ENCODE measurements around the gene EIPR1. TPM values are rescaled to one million over a fixed set of nuclear protein-coding genes. Genes with fewer than 3 reads are reported as not detected.
"Not testable (repeated sequence)": the region's sequence is repeated elsewhere in the genome, so short reads cannot be mapped to it uniquely, and the experiment has no call there.

Gene EIPR1
- total and polyA plus RNA-seq, 8 donors: 4.3 to 12.5 (median 6.4) TPM

DNA sequence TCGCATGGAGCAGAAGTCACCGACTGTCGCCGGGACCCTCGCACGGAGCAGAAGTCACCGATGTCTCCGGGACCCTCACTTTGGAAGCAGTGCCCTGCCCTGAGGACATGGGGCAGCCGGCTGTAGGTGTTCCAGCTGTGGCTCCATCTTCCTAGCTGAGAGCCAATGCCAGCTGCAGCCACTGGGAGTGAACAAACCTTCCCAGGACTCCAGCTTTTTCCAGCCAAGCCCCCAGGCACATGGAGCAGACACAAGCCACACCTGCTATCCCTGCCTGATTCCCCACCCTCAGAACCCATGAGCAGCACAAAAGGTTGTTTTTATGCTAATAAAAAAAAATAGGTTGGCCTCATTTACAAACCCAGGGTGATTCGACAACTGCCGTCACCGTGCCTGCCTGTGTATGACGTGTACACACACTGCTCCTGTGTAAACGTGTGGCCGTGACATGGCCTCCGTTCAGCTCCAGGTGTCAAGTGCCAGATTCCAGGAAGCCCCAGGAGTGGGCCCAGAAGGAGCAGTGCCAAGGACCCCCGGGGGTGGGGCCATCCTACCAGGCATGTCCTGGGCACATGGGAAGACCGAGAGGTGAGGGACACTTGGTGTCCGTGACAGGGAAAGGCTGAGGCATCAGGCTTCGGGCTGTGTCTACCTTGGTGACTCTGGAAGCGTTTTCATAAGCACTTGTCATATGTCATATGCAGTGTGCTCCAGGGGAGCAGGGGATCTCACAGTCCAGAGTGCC, 91.5 kb downstream of the EIPR1 start:
- no peaks in the 10 kb centered on the region for H3K36me3 ChIP-seq
- H3K4me3 ChIP-seq: no peak overlapping the region
- intact Hi-C loops (cut with DNase I): no loop called here
- TF ChIP-seq, protein P1, sequence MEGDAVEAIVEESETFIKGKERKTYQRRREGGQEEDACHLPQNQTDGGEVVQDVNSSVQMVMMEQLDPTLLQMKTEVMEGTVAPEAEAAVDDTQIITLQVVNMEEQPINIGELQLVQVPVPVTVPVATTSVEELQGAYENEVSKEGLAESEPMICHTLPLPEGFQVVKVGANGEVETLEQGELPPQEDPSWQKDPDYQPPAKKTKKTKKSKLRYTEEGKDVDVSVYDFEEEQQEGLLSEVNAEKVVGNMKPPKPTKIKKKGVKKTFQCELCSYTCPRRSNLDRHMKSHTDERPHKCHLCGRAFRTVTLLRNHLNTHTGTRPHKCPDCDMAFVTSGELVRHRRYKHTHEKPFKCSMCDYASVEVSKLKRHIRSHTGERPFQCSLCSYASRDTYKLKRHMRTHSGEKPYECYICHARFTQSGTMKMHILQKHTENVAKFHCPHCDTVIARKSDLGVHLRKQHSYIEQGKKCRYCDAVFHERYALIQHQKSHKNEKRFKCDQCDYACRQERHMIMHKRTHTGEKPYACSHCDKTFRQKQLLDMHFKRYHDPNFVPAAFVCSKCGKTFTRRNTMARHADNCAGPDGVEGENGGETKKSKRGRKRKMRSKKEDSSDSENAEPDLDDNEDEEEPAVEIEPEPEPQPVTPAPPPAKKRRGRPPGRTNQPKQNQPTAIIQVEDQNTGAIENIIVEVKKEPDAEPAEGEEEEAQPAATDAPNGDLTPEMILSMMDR (IDR thresholded peaks at IDR 0.05): no peak
- H3K27ac ChIP-seq: no peak overlapping the region
- ATAC-seq: no peak
- DNase-seq: no peak
- no peak for FAIRE-seq
- no peaks in the 10 kb centered on the region for H3K4me1 ChIP-seq
- no peaks in the 10 kb centered on the region for H3K27me3 ChIP-seq
- WGBS, 2 donors: 83 to 86% methylated on average over 21 of the region's 21 CpGs
- H3K9me3 ChIP-seq: no peaks in the 10 kb centered on the region

DNA sequence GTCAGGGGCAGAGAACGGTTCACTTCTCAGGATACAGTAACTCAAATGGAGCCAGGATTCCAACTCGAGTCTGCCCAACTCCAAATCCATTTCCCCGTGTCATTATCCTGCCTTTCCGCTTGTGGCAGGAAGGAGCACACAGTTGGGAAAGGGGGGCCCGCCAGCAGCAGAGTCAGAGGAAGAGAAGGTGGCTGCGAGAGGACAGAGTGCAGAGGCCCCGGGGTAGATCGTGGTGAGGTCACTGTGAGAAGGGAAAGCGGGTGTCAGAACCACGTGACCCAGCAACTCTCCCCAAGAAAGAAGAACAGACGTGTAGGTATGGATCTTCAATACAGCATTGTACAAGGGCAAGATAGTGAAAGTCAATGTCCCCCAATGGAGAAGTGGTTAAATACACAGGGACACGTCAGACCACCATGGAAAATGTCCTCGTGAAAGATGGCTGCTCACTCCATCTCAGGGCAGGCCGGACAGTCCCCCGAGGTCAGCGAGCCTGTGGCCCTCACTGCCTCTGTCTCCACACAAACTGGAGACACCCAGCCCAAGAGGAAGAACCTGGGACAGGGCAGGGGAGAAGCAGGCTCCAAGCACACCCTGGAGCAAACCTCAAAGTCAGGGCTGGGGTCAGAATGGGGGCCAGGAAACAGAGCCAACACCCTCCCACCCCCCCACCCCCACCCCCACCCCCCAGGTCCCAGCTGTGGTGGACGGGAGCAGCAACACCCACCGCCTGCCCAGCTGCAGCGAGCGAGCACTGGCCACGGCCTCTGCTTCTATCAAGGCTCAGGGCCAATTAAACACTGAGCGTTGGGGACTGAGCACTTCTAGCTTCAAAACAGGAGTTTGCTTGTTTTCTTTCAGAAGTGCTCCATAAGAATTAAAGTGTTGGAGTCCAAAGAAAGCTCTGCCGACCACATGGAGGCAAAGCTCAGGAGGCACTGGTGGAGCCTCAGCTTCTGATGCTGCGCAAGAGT, 92.7 kb downstream of the EIPR1 start:
- DNase-seq (no peak), FAIRE-seq (no peak), ATAC-seq (no peak)
- Histone ChIP-seq H3K4me3 (no peak overlapping the region), H3K27ac (no peak overlapping the region), H3K4me1 (no peaks in the 10 kb centered on the region), H3K36me3 (no peaks in the 10 kb centered on the region), H3K9me3 (no peaks in the 10 kb centered on the region), H3K27me3 (no peaks in the 10 kb centered on the region)
- 88 to 92% methylated on average over 24 of the region's 24 CpGs for WGBS, 2 donors
- intact Hi-C loops (cut with DNase I): no loop called here
- TF ChIP-seq, protein P1 (IDR thresholded peaks at IDR 0.05): no peak

DNA sequence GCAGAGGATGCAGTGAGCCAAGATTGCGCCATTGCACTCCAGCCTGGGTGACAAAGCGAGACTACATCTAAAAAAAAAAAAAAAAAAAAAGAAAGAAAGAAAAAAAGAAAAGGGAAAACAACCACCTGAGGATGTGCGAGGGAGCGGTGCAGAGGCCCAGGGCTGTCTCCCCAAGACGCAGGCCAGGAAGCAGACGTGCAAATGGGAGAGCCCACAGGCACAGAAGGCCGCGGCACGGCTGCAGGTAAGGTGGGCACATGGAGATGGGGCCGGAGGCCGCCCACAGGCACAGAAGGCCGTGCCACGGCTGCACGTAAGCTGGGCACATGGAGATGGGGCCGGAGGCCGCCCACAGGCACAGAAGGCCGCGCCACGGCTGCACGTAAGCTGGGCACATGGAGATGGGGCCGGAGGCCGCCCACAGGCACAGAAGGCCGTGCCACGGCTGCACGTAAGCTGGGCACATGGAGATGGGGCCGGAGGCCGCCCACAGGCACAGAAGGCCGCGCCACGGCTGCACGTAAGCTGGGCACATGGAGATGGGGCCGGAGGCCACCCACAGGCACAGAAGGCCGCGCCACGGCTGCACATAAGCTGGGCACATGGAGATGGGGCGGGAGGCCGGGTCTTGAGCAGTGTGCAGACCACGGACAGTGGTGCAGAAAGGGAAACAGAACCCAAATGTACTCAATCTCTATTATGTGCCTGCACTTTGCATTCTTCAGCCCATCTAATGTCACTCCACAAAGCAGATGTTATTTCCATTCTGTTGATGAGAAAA, 93.6 kb downstream of the EIPR1 start:
- FAIRE-seq; ATAC-seq; intact Hi-C loops (cut with DNase I); H3K27ac ChIP-seq; H3K9me3 ChIP-seq; H3K36me3 ChIP-seq; H3K4me1 ChIP-seq; DNase-seq; H3K4me3 ChIP-seq; H3K27me3 ChIP-seq: not testable (repeated sequence)
- WGBS, 2 donors: 97 to 98% methylated on average over 20 to 35 of the region's 38 CpGs

DNA sequence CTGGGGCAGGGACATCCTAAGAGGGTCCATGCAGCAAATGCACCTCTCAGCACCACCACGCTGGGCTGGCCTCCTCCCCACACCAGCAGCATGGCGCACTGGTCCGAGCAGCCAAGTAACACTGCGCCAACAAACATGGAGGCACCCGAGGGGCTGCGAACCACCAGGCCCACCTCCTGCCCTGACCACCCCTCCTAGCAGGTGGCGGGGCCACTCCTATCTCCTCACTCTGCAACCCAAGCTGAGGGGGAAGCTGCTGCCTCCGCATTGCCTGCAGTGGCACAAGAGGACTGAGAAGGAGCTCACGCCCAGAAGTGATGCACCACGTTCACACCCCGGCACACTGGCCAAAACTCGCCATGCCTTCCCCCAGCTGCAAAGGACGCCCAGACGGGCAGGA, 94.4 kb downstream of the EIPR1 start:
- TF ChIP-seq, protein P1 (IDR thresholded peaks at IDR 0.05): no peak
- H3K4me1 ChIP-seq: no peaks in the 10 kb centered on the region
- H3K36me3 ChIP-seq: no peaks in the 10 kb centered on the region
- ATAC-seq: no peak
- H3K27me3 ChIP-seq: no peaks in the 10 kb centered on the region
- H3K9me3 ChIP-seq: no peaks in the 10 kb centered on the region
- 92 to 95% methylated on average over 14 of the region's 14 CpGs for WGBS, 2 donors
- FAIRE-seq: no peak
- no peak overlapping the region for H3K27ac ChIP-seq
- no peak overlapping the region for H3K4me3 ChIP-seq
- no peak for DNase-seq
- intact Hi-C loops (cut with DNase I): no loop called here

Data from pancreas (tissue), 10 donors.